ENCODE data around the gene RASAL2. TPM values are rescaled to one million over a fixed set of nuclear protein-coding genes. Genes with fewer than 3 reads are reported as not detected.

The RASAL2 gene
- total and polyA plus RNA-seq, 5 donors, result 6.9 to 34.3 (median 28.4) TPM

- Histone ChIP-seq H3K4me1 (ENCODE audit: control insufficient read depth, insufficient read depth, low read length) (no peaks in the 10 kb centered on the region), H3K9me3 (ENCODE audit: control insufficient read depth, low read length) (no peaks in the 10 kb centered on the region), H3K4me3 (ENCODE audit: low read length) (no peak overlapping the region), H3K27ac (ENCODE audit: low read length) (no peak overlapping the region), H3K27me3 (ENCODE audit: control insufficient read depth, insufficient read depth) (no peaks in the 10 kb centered on the region)
- intact Hi-C loops (cut with DNase I), result loop anchor here in 1 of 4 donors (5.0 kb wide), 1 partner anchor 179 kb away; no protein-coding TSS in a partner anchor
- DNase-seq (no peak), ATAC-seq (no peak)
- WGBS, result 84% methylated on average over 9 of the region's 9 CpGs
Measured at GRCh38 chr1:178490967-178491366, 397.1 kb downstream of the RASAL2 start.

GRCh38 chr1:178491721-178492120, 397.8 kb downstream of the RASAL2 start:
- H3K27ac ChIP-seq (ENCODE audit: low read length), result no peak overlapping the region
- no peaks in the 10 kb centered on the region for H3K9me3 ChIP-seq (ENCODE audit: control insufficient read depth, low read length)
- intact Hi-C loops (cut with DNase I), result loop anchor here in 1 of 4 donors (5.0 kb wide), 1 partner anchor 179 kb away; no protein-coding TSS in a partner anchor
- ATAC-seq (no peak), DNase-seq (no peak)
- no peak overlapping the region for H3K4me3 ChIP-seq (ENCODE audit: low read length)
- WGBS, result 92% methylated on average over 4 of the region's 4 CpGs
- H3K27me3 ChIP-seq (ENCODE audit: control insufficient read depth, insufficient read depth), result no peaks in the 10 kb centered on the region
- H3K4me1 ChIP-seq (ENCODE audit: control insufficient read depth, insufficient read depth, low read length), result no peaks in the 10 kb centered on the region

GRCh38 chr1:178492341-178492740, 398.4 kb downstream of the RASAL2 start:
- intact Hi-C loops (cut with DNase I), result loop anchor here in 1 of 4 donors (5.0 kb wide), 1 partner anchor 180 kb away; no protein-coding TSS in a partner anchor
- 90% methylated on average over 11 of the region's 11 CpGs for WGBS
- DNase-seq (no peak), ATAC-seq (no peak)
- Histone ChIP-seq H3K9me3 (ENCODE audit: control insufficient read depth, low read length) (no peaks in the 10 kb centered on the region), H3K4me1 (ENCODE audit: control insufficient read depth, insufficient read depth, low read length) (no peaks in the 10 kb centered on the region), H3K27me3 (ENCODE audit: control insufficient read depth, insufficient read depth) (no peaks in the 10 kb centered on the region), H3K4me3 (ENCODE audit: low read length) (no peak overlapping the region), H3K27ac (ENCODE audit: low read length) (no peak overlapping the region)

- Histone ChIP-seq H3K27ac (ENCODE audit: low read length) (no peak overlapping the region), H3K4me3 (ENCODE audit: low read length) (no peak overlapping the region), H3K27me3 (ENCODE audit: control insufficient read depth, insufficient read depth) (no peaks in the 10 kb centered on the region), H3K9me3 (ENCODE audit: control insufficient read depth, low read length) (no peaks in the 10 kb centered on the region), H3K4me1 (ENCODE audit: control insufficient read depth, insufficient read depth, low read length) (no peaks in the 10 kb centered on the region)
- WGBS, result 94% methylated on average over 16 of the region's 16 CpGs
- no peak for ATAC-seq
- intact Hi-C loops (cut with DNase I), result loop anchor here in 1 of 4 donors (5.0 kb wide), 1 partner anchor 181 kb away; no protein-coding TSS in a partner anchor
- DNase-seq, result no peak
Measured at GRCh38 chr1:178493301-178493741, 399.4 kb downstream of the RASAL2 start.

- Histone ChIP-seq H3K27ac (ENCODE audit: low read length) (no peak overlapping the region), H3K4me1 (ENCODE audit: control insufficient read depth, insufficient read depth, low read length) (no peaks in the 10 kb centered on the region), H3K4me3 (ENCODE audit: low read length) (no peak overlapping the region), H3K9me3 (ENCODE audit: control insufficient read depth, low read length) (no peaks in the 10 kb centered on the region), H3K27me3 (ENCODE audit: control insufficient read depth, insufficient read depth) (no peaks in the 10 kb centered on the region)
- 96% methylated on average over 13 of the region's 13 CpGs for WGBS
- DNase-seq, result no peak
- intact Hi-C loops (cut with DNase I), result loop anchor here in 1 of 4 donors (5.0 kb wide), 1 partner anchor 182 kb away; no protein-coding TSS in a partner anchor
- no peak for ATAC-seq
Measured at GRCh38 chr1:178494569-178494971, 400.7 kb downstream of the RASAL2 start.

- 97% methylated on average over 1 of the region's 1 CpG for WGBS
- H3K4me3 ChIP-seq (ENCODE audit: low read length), result no peak overlapping the region
- no peak for DNase-seq
- no peak overlapping the region for H3K27ac ChIP-seq (ENCODE audit: low read length)
- H3K4me1 ChIP-seq (ENCODE audit: control insufficient read depth, insufficient read depth, low read length), result no peaks in the 10 kb centered on the region
- H3K9me3 ChIP-seq (ENCODE audit: control insufficient read depth, low read length), result no peaks in the 10 kb centered on the region
- no peak for ATAC-seq
- intact Hi-C loops (cut with DNase I), result no loop called here
- no peaks in the 10 kb centered on the region for H3K27me3 ChIP-seq (ENCODE audit: control insufficient read depth, insufficient read depth)
Measured at GRCh38 chr1:178495158-178495557, 401.3 kb downstream of the RASAL2 start.

GRCh38 chr1:178495741-178496409, 402.0 kb downstream of the RASAL2 start:
- DNase-seq (no peak), ATAC-seq (peak in 1 of 2 donors; percentile 7)
- Histone ChIP-seq H3K4me1 (ENCODE audit: control insufficient read depth, insufficient read depth, low read length) (no peaks in the 10 kb centered on the region), H3K27me3 (ENCODE audit: control insufficient read depth, insufficient read depth) (no peaks in the 10 kb centered on the region), H3K27ac (ENCODE audit: low read length) (no peak overlapping the region), H3K9me3 (ENCODE audit: control insufficient read depth, low read length) (no peaks in the 10 kb centered on the region), H3K4me3 (ENCODE audit: low read length) (no peak overlapping the region)
- intact Hi-C loops (cut with DNase I), result no loop called here
- 87% methylated on average over 16 of the region's 16 CpGs for WGBS

GRCh38 chr1:178496410-178497135, 402.7 kb downstream of the RASAL2 start, which contains the start of gene CLEC20A:
TSS of gene CLEC20A (minus strand) at chr1:178496964. CDS start at chr1:178496939, 25 bp downstream.
- no peaks in the 10 kb centered on the region for H3K27me3 ChIP-seq (ENCODE audit: control insufficient read depth, insufficient read depth)
- no peaks in the 10 kb centered on the region for H3K4me1 ChIP-seq (ENCODE audit: control insufficient read depth, insufficient read depth, low read length)
- WGBS, result 97% methylated on average over 26 of the region's 26 CpGs
- intact Hi-C loops (cut with DNase I), result no loop called here
- DNase-seq (no peak), ATAC-seq (no peak)
- H3K4me3 ChIP-seq (ENCODE audit: low read length), result no peak within 1 kb of the TSS
- H3K9me3 ChIP-seq (ENCODE audit: control insufficient read depth, low read length), result no peaks in the 10 kb centered on the region
- no peak within 1 kb of the TSS for H3K27ac ChIP-seq (ENCODE audit: low read length)

GRCh38 chr1:178497903-178498478, 404.1 kb downstream of the RASAL2 start:
- 92% methylated on average over 7 of the region's 7 CpGs for WGBS
- no peak for DNase-seq
- intact Hi-C loops (cut with DNase I), result no loop called here

GRCh38 chr1:178498896-178499675, 405.2 kb downstream of the RASAL2 start:
- Histone ChIP-seq H3K4me1 (ENCODE audit: control insufficient read depth, insufficient read depth, low read length) (no peaks in the 10 kb centered on the region), H3K27me3 (ENCODE audit: control insufficient read depth, insufficient read depth) (no peaks in the 10 kb centered on the region), H3K27ac (ENCODE audit: low read length) (no peak overlapping the region), H3K4me3 (ENCODE audit: low read length) (no peak overlapping the region), H3K9me3 (ENCODE audit: control insufficient read depth, low read length) (no peaks in the 10 kb centered on the region)
- DNase-seq (no peak), ATAC-seq (no peak)
- 89% methylated on average over 16 of the region's 16 CpGs for WGBS
- intact Hi-C loops (cut with DNase I), result no loop called here

More at GRCh38 chr1:178497903-178498478, 404.1 kb downstream of the RASAL2 start:
- no peaks in the 10 kb centered on the region for H3K4me1 ChIP-seq (ENCODE audit: control insufficient read depth, insufficient read depth, low read length)
- no peaks in the 10 kb centered on the region for H3K9me3 ChIP-seq (ENCODE audit: control insufficient read depth, low read length)
- no peaks in the 10 kb centered on the region for H3K27me3 ChIP-seq (ENCODE audit: control insufficient read depth, insufficient read depth)
- no peak overlapping the region for H3K4me3 ChIP-seq (ENCODE audit: low read length)
- no peak for ATAC-seq
- no peak overlapping the region for H3K27ac ChIP-seq (ENCODE audit: low read length)

All from right cardiac atrium (tissue), 5 donors.